Measurements from ENCODE around the gene IBSP.

The IBSP gene, protein sequence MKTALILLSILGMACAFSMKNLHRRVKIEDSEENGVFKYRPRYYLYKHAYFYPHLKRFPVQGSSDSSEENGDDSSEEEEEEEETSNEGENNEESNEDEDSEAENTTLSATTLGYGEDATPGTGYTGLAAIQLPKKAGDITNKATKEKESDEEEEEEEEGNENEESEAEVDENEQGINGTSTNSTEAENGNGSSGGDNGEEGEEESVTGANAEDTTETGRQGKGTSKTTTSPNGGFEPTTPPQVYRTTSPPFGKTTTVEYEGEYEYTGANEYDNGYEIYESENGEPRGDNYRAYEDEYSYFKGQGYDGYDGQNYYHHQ

DNA sequence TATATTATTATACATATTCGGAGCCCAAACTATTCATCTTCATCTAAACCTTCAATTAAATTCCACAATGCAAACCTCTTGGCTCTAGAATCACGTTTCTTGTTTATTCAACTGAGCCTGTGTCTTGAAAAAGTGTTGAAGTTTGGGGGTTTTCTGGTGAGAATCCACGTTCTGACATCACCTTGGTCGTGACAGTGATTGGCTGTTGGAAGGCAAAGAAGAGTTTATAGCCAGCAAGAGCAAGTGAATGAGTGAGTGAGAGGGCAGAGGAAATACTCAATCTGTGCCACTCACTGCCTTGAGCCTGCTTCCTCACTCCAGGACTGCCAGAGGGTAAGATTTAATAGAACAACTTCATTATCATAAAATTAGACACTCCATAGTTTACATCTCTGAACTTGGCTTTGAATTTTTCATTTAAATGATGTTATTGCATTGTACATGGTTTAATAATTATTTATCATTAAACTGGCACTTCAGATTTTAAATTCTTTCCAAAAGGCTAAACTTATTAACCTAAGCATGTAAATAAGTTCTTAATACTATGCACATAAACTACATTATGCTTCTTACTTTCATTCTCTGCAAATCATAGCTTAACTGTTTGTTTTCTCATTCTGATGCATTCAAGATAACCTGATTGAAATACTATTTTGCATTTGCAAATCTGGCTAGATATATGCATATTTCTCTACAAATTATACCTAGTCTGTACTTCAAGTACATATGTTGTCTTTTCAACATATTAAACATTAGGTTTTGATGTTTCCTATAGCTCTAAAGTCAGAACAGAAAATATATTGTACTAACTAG is at the start of gene IBSP:
TSS of gene IBSP (plus strand) at position 254 of the 813 bp plus-strand sequence. CDS start 2,808 bp downstream, outside the sequence.
- no peak for DNase-seq

DNA sequence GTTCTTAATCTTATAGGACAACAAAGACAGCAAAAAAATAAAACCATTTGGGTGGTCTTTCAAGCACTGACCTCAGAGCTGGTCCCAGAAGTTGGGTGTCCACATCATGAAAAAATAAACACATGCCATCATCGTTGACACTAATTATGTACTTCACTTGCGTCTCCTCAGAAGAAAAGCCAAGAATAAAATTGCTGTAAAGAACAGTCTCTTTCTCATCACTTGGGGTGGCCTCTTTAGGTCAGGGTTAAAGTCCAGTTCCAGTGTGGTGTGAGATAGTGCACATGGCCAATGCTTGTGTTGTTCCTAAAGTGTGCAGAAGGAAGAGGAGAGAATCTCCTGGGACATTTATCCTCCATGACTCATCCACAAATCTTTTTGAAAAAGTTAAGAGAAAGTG is 49.5 kb upstream of the IBSP start:
- no peak for DNase-seq

DNA sequence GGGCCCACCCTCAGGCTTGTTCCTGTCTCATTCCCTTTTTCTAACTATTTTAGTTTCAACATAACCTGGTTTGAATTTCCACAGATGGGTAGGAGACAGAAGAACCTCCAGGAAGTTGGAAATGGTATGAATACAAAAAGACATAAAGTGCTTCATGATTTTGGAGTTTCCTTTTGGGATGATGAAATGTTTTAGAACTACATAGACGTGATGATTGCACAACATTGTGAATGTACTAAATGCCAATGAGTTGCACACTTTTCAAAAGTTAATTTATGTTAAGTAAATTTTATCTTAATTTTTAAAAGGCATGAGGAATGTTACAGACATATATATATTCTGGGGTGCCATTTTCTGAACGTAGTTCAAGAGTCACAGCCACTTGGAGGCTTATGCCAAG is 41.1 kb upstream of the IBSP start:
- DNase-seq, result no peak

DNA sequence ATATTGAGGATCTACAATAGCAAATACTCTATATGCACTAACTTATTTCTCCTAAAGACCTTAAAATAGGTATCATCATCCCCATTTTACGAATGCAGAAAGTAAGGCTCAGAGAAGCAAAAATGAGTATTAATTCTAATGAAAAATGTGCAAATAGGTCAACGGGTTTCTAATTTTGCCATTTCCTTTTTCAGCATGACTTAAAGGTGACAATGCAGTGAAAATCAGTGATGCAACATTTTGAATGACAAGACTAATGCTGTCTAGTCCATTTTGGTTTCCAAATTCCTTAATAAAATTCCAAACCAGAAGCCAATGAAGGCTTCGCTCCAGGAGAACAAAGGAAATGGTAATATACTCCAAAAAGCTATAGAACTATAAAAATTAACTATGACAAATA is 37.0 kb upstream of the IBSP start:
- no peak for DNase-seq

DNA sequence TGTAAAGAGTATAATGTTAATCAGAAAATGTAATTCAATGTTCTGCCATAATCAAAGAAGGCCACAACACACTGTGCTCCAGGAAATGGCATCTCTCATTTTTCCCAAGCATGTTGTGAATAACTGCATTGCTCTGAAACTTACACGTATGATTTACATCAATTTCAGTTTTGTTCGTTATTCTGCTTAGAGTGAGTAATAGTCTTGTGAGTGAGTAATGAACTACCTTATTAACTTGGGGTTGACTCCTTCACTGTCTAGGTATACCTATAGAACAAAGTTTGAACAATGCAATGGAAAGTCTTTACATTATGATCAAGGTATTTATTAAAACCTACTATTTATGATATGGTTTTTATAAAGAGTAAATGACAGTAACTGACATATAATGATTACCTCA is 17.8 kb upstream of the IBSP start:
- DNase-seq, result no peak

DNA sequence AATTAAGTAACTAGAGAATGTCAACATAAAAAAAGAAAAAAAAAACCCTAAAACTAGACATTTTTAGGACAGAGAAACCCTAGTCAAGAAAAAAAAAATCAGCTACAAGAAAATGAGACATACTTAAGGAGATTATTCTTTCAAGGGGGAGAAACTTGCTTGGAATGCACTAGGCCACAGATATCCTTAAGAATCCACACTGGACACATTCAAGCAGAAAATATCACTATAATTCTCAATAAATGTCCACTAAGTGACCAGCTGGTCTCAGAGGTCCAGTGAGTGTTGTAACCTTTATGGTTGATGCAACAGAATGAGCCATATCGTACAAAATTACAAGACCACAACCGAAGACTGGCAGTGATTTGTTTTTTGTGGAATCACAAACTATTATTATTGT is 15.6 kb upstream of the IBSP start:
- no peak for DNase-seq

DNA sequence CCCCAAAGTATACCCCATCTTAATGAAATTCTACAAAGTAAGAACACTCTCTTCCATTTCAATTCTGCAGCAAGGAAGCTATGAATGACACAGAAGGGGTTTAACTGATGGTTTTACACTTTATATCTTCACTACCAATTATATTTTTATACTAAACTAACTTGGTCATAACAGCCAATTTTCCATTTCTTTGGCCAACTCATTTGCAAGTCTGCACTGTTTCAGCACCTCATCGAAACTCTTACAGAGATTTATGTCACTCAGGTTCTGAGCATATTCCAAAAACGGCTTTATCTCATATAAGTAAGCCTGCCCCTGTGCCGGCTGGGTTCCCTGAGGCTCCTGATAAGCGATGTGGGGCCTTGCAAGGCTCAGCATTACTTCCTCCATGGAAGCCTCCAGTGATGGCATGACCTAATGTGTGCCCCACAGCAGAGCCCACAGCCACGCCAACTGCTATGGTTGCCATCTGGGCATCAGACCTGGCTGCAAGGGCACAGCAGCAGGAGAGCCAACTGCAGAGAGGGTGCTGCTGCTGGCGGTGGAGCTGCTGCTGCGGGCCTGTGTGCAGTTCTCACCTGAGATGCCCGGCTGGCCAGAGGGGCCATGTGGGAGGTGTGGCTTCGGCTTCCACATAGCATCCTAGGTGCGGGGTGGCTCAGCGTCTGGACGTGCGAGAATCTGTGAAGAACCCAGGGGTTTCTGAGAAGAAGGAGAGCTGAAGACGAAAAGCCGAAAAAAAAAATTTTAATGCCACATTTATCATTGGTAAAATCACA is 13.4 kb upstream of the IBSP start:
- DNase-seq, result no peak

DNA sequence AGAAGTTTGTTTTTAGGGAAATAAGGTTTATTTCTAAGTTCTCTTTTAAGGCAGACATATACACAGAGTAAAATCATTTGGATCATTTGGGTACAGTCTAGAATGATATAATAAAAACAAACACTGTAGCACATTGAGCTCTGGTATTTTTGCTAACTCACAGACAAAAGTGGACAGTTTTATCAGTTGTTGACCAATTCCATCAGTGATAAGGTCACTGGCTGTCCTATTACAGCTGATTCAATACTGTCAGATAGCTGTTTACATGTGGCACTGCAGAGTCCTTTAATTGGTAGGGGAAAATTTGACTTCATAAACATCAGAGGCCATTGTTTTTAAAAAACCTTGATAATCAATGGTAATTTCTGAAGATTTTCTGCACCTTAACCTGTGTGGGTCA is 3.5 kb downstream of the IBSP start:
- no peak for DNase-seq

DNA sequence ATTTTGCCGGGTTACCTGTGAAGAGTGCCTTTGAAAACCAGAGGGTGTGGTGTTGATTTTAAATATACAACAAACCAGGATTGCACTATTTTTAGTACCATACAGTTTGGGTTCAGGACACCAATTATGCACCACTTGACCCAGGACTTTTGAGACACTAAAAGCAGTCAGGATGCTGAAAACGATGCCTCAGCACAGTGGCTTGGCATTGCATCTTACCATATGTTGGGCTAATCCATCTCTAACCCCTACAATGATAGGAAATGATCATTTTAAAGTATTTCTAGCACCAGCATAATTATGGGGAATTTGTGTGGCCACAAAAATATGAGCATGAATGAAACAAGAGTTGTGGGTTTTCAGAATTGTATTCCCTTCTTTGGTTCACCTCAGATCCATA is 4.1 kb downstream of the IBSP start:
- DNase-seq, result no peak

DNA sequence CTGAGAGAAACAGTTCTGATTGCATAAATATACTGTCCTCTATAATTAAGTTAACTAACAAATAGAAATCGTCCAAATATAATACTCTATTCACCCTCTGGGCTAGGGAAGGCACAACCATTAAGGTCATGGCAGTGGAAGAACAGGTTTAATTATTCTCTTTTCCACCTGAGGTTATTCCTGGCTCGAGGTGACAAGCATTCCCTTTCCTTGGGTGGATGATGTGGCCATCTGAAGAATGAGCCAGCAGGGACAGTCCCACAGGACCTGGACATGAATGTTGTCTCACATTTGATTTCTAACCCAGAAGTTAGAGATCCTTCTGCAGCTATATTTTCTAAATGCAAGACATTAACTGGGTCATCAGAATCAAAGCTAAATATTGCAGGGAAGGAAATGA is 5.5 kb downstream of the IBSP start:
- DNase-seq, result no peak

DNA sequence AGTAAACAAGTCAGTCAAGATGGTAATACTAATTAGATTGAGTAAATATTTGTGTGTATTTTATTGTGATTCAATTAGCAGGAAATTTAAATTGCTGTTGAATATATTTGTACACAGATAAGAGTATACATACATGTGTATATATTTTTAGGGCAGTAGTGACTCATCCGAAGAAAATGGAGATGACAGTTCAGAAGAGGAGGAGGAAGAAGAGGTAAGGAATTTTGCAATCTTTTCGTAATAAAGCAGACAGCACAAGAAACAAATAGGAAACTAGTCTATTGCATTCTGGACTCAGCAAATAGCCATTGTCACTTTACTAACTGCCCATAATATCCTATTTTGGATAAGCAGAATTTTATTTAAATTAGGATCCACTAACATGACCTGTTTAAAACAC is 6.6 kb downstream of the IBSP start:
- no peak for DNase-seq

DNA sequence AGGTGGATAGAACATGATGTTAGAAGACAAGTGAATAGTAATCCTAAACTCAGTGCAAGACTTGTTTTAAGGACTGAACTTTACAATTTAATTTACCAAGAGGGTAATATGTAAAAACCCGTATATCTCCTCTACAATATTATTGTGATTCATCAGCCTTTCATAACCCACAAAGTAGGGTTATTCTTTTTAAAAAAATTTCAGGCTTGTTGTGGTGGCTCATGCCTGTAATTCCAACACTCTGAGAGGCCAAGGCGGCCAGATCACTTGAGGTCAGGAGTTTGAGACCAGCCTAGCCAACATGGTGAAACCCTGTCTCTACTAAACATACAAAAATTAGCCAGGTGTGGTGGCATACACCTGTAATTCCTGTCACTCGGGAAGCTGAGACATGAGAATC is 7.2 kb downstream of the IBSP start:
- DNase-seq, result no peak

DNA sequence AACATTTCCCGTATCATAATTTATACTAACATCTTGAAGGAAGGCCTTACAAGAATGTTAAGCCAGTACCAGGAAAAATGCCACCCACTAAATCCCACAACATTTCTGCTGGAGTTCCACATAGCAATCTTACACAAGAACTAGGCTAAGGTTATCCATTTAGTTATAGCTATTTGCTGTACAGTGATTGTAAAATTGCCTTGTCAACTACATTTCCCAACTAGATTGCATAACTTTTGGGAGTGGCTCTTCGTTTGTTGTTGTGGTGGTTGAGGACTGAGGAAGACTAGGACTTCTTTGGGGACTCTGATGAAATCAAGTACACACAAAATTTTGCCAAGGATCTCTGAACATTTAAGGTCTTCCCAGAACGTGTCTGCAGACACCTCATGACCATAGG is 8.0 kb downstream of the IBSP start:
- no peak for DNase-seq

DNA sequence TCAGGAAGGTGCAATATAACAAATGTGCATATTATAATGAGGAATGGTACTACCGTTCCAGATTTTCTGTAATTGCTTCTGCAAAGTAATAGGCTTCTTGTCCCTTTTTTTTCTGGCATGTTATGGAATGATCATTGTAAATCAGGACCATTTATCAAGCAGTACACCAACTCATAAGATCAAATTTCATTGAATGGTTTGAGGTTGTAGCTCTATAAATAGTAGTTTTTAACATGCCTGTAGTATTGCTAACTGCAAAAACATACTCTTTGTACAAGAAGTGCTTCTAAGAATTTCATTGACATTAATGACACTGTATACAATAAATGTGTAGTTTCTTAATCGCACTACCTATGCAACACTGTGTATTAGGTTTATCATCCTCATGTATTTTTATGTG is 12.6 kb downstream of the IBSP start:
- no peak for DNase-seq

DNA sequence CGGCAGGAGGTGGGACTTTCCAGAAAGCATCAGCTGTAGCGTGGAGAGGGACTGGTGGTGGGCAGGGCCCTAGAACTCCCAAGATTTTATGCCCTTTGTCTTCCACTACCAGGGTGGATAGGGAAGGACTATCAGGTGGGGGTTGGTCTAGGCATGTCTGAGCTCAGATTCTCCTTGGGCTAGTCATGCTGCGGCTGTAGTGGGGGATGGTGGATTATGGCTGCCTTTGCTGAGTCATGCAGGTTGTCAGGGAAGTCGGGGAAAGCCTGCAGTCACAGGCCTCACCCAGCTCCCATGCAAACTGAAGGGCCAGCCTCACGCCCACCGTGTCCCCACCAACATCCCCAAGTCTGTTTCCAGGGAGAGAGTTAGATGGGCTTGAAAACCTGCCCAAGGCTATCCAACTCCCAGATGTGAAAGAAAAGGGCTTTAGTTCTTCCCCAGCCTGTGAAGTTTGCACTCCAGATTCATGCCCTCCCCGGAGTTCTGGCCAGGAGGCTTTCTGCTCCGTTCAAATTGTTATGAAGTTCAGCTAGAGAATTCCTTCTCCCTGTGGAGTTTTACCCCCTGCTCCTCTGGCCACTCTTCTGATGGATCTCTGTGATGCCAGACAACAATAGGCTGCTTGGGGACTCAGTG is 20.0 kb downstream of the IBSP start:
- no peak for DNase-seq

DNA sequence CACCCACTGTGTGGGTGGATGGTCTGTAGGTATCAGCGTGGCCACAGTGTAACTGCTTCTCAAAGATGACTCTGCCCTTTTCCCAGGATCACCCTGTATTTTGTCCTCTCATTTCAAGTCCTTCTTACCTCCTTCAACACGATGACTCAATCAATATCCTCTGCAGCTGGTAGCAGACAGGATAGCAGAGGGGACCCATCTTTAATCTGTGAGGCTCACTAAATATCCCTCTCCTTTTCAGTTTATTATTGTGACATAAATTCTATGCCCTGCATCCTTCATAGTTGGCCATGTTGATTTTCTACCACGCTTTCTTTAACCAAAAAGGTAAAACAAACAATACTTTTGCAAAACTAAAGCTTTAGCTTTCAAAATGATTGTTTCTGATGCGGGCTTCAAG is 23.8 kb downstream of the IBSP start:
- DNase-seq, result no peak

DNA sequence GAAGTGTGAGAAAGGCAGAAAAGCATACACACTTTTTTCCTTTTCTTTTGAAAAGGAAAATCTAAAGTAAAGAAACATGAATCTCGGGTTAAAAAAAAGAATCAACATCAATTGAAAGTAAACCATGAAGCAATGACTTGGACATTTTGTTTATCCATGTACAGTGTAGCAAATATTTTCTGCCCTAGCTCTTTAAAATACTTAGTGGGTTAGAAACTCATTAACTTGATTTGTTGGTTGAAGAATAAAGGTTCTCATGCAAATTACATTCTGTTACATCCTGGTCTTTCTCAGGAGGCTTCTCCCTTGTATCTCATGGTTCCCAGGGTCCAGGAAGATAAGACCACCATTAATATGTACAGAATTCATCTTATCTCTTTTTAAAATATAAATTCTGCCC is 24.4 kb downstream of the IBSP start:
- DNase-seq, result no peak

DNA sequence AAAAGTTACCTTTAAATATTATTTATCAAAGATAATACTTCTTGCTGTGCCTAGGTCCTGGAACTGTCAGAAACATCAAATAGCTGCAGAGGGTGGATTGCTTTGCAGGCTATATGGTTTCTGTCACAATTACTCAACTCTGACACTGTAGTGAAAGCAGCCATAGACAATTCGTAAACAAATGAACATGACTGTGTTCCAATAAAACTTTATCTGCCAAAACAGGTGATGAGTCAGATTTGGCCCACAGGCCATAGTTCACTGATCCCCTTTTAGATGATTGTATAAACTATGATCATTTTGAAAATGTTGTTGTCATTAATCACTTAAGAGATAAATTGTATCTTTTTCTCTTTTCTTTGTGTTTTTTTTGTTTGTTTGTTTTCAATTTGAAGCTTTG is 25.0 kb downstream of the IBSP start:
- DNase-seq, result no peak

DNA sequence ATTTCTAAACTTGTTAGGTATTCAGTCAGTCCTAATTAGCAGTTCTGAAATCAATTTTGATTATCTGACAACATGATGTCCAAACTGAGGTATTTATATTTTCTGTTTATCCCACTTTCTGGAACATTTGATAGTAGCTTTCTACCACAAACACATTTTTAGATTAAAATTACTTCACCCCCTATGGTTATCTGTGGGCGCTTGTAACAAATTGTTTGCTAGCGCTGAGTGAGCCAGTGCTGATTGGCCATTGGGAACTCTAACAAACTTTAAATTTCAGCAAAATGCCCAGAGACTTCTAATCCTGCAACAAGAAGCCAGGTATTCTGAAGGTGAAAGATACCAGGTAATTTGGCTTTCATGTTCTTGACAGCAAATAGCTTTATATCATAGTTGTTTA is 33.3 kb downstream of the IBSP start, which contains the start of gene MEPE:
TSS of gene MEPE (plus strand) at position 301 of the 400 bp plus-strand sequence. CDS start 1,746 bp downstream, outside the sequence.
- no peak for DNase-seq

DNA sequence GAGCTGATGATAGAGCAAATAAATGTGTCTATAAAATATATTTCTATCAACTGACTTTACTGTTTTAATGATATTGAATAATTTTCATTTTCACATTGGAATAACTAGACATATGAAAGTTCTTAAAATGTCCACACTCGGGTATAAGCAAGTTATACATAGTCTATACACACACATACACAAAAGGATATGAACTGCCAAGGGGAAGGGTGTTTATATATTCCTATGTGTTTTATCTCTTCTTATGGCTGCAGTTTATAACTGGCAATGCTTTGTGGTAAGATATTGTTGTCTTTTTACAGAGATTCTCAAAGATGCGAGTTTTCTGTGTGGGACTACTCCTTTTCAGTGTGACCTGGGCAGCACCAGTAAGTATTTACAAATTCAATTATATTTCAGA is 35.0 kb downstream of the IBSP start:
- no peak for DNase-seq

DNA sequence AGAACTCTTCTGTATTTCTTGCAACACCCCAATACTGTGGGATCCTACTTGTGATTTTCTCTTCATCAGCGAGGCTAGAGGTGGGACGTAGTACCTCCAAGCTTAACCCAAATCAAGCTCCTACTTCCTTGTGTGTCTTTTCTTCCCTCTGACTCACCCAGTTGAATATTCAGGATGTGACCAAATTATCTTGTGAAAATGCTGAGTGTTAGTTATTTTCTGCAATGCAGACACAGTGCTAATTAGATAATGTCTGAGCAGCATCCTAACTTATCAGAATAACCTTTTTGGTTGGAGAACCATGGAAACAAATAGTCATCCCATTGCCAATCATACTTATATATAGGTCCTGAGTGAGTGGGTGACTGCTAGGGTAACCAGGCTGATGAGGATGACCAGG is 35.8 kb downstream of the IBSP start:
- no peak for DNase-seq

DNA sequence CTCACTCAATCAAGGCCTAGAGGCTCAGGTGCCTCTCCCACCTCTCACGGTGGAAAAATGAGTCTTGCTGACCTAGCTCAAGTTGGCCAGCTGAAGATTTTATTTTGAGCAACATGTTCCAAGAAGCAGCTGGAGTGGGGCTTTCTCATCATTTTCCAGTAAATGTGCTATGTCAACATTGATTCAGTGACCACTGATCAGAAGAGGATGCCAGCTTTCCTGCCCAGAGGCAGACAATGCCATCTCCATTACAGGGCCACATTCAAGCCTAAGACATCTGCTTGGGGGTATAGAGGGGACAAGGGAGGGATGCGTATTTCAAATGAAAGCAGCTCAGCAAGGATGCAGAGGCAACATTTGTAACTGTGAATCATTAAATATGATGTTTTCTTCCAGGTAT is 36.4 kb downstream of the IBSP start:
- DNase-seq, result no peak

DNA sequence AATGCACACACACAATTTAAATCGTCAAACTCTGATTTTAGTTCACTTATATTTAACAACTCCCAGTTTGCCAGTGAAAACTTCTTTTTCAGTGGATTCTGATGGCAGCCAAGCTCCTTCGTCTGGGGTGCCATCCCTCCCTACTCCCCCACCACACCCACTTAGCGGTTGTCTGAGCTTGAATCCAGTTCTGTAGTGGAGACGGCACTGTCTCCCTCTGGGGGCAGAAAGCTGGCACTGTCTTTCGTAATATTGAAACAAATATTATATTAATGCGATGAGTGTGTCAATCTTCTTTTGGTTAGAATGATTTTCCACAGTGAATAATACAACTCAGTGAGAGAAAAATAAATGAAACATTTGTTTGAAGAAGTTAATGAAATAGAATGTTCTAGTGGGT is 38.9 kb downstream of the IBSP start:
- DNase-seq, result no peak

Data from cerebellar nuclear complex (tissue), 1 donor.